Naive thymus-derived CD8-positive, alpha-beta T cell (primary cell): ENCODE measurements around the gene HIF1AN. TPM values are rescaled to one million over a fixed set of nuclear protein-coding genes. Genes with fewer than 3 reads are reported as not detected.

Experiments used
- polyA plus RNA-seq, 3 donors: library from polyadenylated mRNA; unstranded; fragments of 300-500 nt; fragmentation: Illumina TruSeq; gene quantifications; one replicate each; pipeline ENCODE4 v1.2.3, GENCODE V29; 2021
- total RNA-seq, 8 experiments: library from RNA in 2 of 8; stranded (reverse) in 2 of 8; gene quantifications; one replicate each; pipeline ENCODE4 v1.2.3 and lab custom pipeline; 2021 to 2026

HIF1AN gene
- total and polyA plus RNA-seq, 5 experiments from 2014 or later, result 24.7 to 65.3 (median 28.6) TPM

Other genes starting within 250 kb of the HIF1AN start
- 10 to 100 TPM; 37.8 to 39.2 TPM for gene BLOC1S2, start 249.3 kb upstream of the HIF1AN start, total RNA-seq
- 10 to 100 TPM; 61.3 to 76.1 (median 73.6) TPM for gene BLOC1S2, start 249.3 kb upstream of the HIF1AN start, polyA plus RNA-seq
- not detected for gene PKD2L1, start 205.7 kb upstream of the HIF1AN start, total RNA-seq
- gene PKD2L1, start 205.7 kb upstream of the HIF1AN start, polyA plus RNA-seq, result not detected
- 1 to 10 TPM; 1.4 TPM for gene SCD, start 188.7 kb upstream of the HIF1AN start, total RNA-seq
- gene SCD, start 188.7 kb upstream of the HIF1AN start, polyA plus RNA-seq, result 1 to 10 TPM; 2.8 to 5.5 (median 4.4) TPM
- gene WNT8B, start 72.9 kb upstream of the HIF1AN start, total RNA-seq, result not detected
- gene WNT8B, start 72.9 kb upstream of the HIF1AN start, polyA plus RNA-seq, result 1 to 10 TPM in 1 of 3 donors, under 1 TPM in 2; 0.14 to 1.1 (median 0.24) TPM
- 10 to 100 TPM; 60.1 to 61.7 TPM for gene SEC31B, start 16.1 kb upstream of the HIF1AN start, total RNA-seq
- 1 to 10 TPM in 2 of 3 donors, under 1 TPM in 1; 0.98 to 2.3 (median 2.0) TPM for gene SEC31B, start 16.1 kb upstream of the HIF1AN start, polyA plus RNA-seq
- gene NDUFB8, start 6.1 kb upstream of the HIF1AN start, total RNA-seq, result 100 to 1,000 TPM; 170 to 184 TPM
- gene NDUFB8, start 6.1 kb upstream of the HIF1AN start, polyA plus RNA-seq, result 100 to 1,000 TPM; 520 to 585 (median 556) TPM
- not detected for gene PAX2, start 209.6 kb downstream of the HIF1AN start, total RNA-seq
- not detected for gene PAX2, start 209.6 kb downstream of the HIF1AN start, polyA plus RNA-seq